K562 (cell line): ENCODE results near the gene SLC8A2. TPM values are rescaled to one million over a fixed set of nuclear protein-coding genes. Genes with fewer than 3 reads are reported as not detected.
A peak's percentile ranks its signal among the peaks of the same experiment; 100 is the strongest.
"Not testable (repeated sequence)": the region's sequence is repeated elsewhere in the genome, so short reads cannot be mapped to it uniquely, and the experiment has no call there.

Experiments used
- ATAC-seq: fragments of 200-7000 bp; cut with Tn5 transposase; 3 replicates; pipeline ENCODE4 v1.9.1; 2020; ENCODE audit warnings: moderate library complexity
- BruUV-seq: library from RNA; stranded (reverse); fragments of 400-500 nt; replicated peaks from 2 replicates; lab custom pipeline; 2021; lab: Mats Ljungman, UMichigan
- CTCF ChIA-PET: fragments of 300-600 bp; formaldehyde crosslinking; extraction: SDS; loops from one replicate; lab custom pipeline; 2021; ENCODE audit warnings: low intra/inter-chr PET ratio; lab: Yijun Ruan, JAX
- POLR2A ChIA-PET: fragments of 300-600, 350-650 bp; sonication (Branson Sonifier 250); formaldehyde crosslinking; extraction: SDS; loops from one replicate; lab custom pipeline; 2021; ENCODE audit warnings: antibody characterized with exemption, inconsistent platforms; lab: Yijun Ruan, JAX
- DNase-seq, 4 experiments: peaks; one replicate each; pipeline versions ENCODE4 v3.0.0 to v3.0.0-alpha.2; 2011 to 2018; ENCODE audit warnings: low spot score in 3 of 4, mixed read lengths in 3 of 4; ENCODE audit errors: extremely low read depth in 1 of 4
- FAIRE-seq: peaks from 2 replicates; lab custom pipeline; 2011; peaks lifted over from hg19 to GRCh38; lab: Jason Lieb, UNC
- H2AFZ ChIP-seq: 2 replicates; pipeline ENCODE4 v1.6.0; 2011; ENCODE audit warnings: low read depth, low read length, control low read depth, inconsistent platforms
- H3K27ac ChIP-seq: fragments of 200-600 bp; 3 replicates; pipeline ENCODE4 v1.8.0; 2011; ENCODE audit warnings: low read depth, mild to moderate bottlenecking, control low read depth, inconsistent platforms, low read length, moderate library complexity, mixed read lengths; ENCODE audit errors: extremely low read depth
- H3K27me3 ChIP-seq, 2 experiments: fragments of 300-600 bp in 1 of 2; 2 replicates in 1 of 2; 3 replicates in 1 of 2; pipeline versions ENCODE4 v1.6.0 to v1.8.0; 2011; ENCODE audit warnings: inconsistent platforms in 2 of 2, low read length in 2 of 2, mild to moderate bottlenecking in 1 of 2, mixed read lengths in 1 of 2, moderate library complexity in 1 of 2; ENCODE audit not compliant: control insufficient read depth in 2 of 2, insufficient read depth in 2 of 2
- H3K36me3 ChIP-seq: fragments of 300-600 bp; 3 replicates; pipeline ENCODE4 v1.8.0; 2011; ENCODE audit warnings: mild to moderate bottlenecking, low read length, inconsistent platforms; ENCODE audit not compliant: control insufficient read depth, insufficient read depth
- H3K4me1 ChIP-seq, 2 experiments: fragments of 200-600 bp in 1 of 2; replicated peaks in 1 of 2; 2 replicates in 1 of 2; 3 replicates in 1 of 2; pipeline versions ENCODE4 v1.5.1 to v1.8.0; 2011; ENCODE audit warnings: inconsistent platforms in 2 of 2, low read length in 2 of 2, mild to moderate bottlenecking in 1 of 2, mixed read lengths in 1 of 2, moderate library complexity in 1 of 2; ENCODE audit not compliant: control insufficient read depth in 2 of 2, insufficient read depth in 2 of 2
- H3K4me2 ChIP-seq: 2 replicates; pipeline ENCODE4 v1.6.1; 2011; ENCODE audit warnings: low read length, control low read depth, inconsistent platforms, mixed read lengths; ENCODE audit not compliant: insufficient read depth
- H3K4me3 ChIP-seq: fragments of 200-600 bp; sonication (generic), shearing (Covaris generic); 2 replicates; pipeline ENCODE4 v1.5.1; 2016; ENCODE audit warnings: control low read depth, inconsistent platforms
- H3K79me2 ChIP-seq: fragments of 200-600 bp; 3 replicates; pipeline ENCODE4 v1.8.0; 2011; ENCODE audit warnings: low read length, inconsistent platforms; ENCODE audit not compliant: control insufficient read depth, insufficient read depth
- H3K9ac ChIP-seq, 2 experiments: 2 replicates each; pipeline versions ENCODE4 v1.6.0 to v1.6.1; 2011; ENCODE audit warnings: low read depth in 2 of 2, low read length in 2 of 2, control low read depth in 1 of 2, inconsistent platforms in 1 of 2, mild to moderate bottlenecking in 1 of 2, mixed read lengths in 1 of 2; ENCODE audit not compliant: insufficient read depth in 1 of 2
- H3K9me1 ChIP-seq: one replicate; pipeline ENCODE4 v1.6.0; 2011; ENCODE audit warnings: inconsistent platforms, mild to moderate bottlenecking, low read length, moderate library complexity; ENCODE audit not compliant: control insufficient read depth, insufficient read depth
- H3K9me3 ChIP-seq: replicated peaks from 2 replicates; pipeline ENCODE4 v1.5.1; 2011; ENCODE audit warnings: low read depth, low read length, inconsistent platforms; ENCODE audit not compliant: control insufficient read depth, insufficient read depth
- H4K20me1 ChIP-seq: replicated peaks from 2 replicates; pipeline ENCODE4 v1.6.1; 2011; ENCODE audit warnings: low read length, inconsistent platforms, mixed read lengths; ENCODE audit not compliant: control insufficient read depth, insufficient read depth
- ZNF121 ChIP-seq: sonication (generic); formaldehyde crosslinking; conservative IDR thresholded peaks from 2 replicates; pipeline ENCODE4 v1.8.0; 2022; ENCODE audit warnings: missing genetic modification reagents
- WGBS: fragments of 100-300 bp; shearing (Covaris generic); methylation state at CpG from one replicate; pipeline ENCODE4 v1.1.6; 2016; ENCODE audit warnings: low coverage, mixed read lengths; ENCODE audit not compliant: insufficient coverage; ENCODE audit errors: missing lambda C conversion rate; 5-methylcytosine and 5-hydroxymethylcytosine counted together
- in situ Hi-C: fragments of 300-500 bp; cut with MboI; formaldehyde crosslinking; loops from 4 replicates; pipeline ENCODE4 v1.15.0; 2018; ENCODE audit warnings: inconsistent platforms, mixed read lengths
- intact Hi-C: fragments of 100-400 bp; cut with micrococcal nuclease; formaldehyde crosslinking; loops from 2 replicates; pipeline ENCODE4 v1.14.2; 2022
- polyA plus RNA-seq, 8 experiments: library from polyadenylated mRNA; depleted of rRNA in 4 of 8; stranded (reverse) in 5 of 8; unstranded in 3 of 8; fragments of >200 nt; fragmentation: Nextera tagmentation in 2 of 8; fragmentation: Illumina TruSeq in 1 of 8; extraction: Ambion mirVana in 2 of 8; extraction: Trizol in 1 of 8; gene quantifications; 2 replicates each; pipeline versions ENCODE4 v1.2.1 to v1.2.3, GENCODE V29; 2011 to 2014; ENCODE audit warnings: inconsistent platforms in 1 of 8, missing spikeins in 1 of 8
- total RNA-seq, 7 experiments: library from RNA; depleted of rRNA in 6 of 7; stranded (reverse); fragments of >200 nt in 6 of 7; fragmentation: Illumina TruSeq in 2 of 7; extraction: Trizol in 2 of 7; gene quantifications; 2 replicates each; pipeline versions ENCODE4 v1.2.1 to v1.2.3, GENCODE V29; 2011 to 2021; ENCODE audit warnings: low replicate concordance in 1 of 7

The SLC8A2 gene
- total and polyA plus RNA-seq, 9 of the 15 experiments (the other 6 are each of a cell fraction or from before 2014, with no cell fraction given): 0.07 to 0.66 (median 0.24) TPM; not detected in 3

DNA sequence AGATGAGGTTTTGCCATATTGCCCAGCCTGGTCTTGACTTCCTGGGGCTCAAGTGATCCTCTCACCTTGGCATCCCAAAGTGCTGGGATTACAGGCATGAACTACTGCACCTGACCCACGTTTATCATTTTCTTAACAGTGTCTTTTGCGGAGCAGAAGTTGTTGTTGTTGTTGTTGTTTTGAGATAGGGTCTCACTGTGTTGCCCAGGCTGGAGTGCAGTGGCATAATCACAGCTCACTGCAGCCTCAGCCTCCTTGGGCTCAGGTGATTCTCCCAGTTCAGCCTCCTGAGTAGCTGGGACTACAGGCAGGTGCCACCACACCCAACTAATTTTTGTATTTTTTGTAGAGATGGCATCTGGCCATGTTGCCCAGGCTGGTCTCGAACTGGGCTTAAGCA, 84.1 kb downstream of the SLC8A2 start:
- H3K4me3 ChIP-seq, H3K27ac ChIP-seq, in situ Hi-C loops, H3K9me1 ChIP-seq, H3K9ac ChIP-seq, H3K79me2 ChIP-seq, FAIRE-seq, H2AFZ ChIP-seq, intact Hi-C loops, H3K9me3 ChIP-seq, H3K36me3 ChIP-seq, ATAC-seq, H3K4me2 ChIP-seq, H4K20me1 ChIP-seq, BruUV-seq, CTCF ChIA-PET, H3K4me1 ChIP-seq, DNase-seq: not testable (repeated sequence)
- H3K27me3 ChIP-seq: peaks cover 3 to 16% of the 10 kb centered on the region in 2 experiments; a peak in 4 of 5 replicates
- TF ChIP-seq ZNF121 (CRISPR knock-in tag): peak; percentile 90
- 0% methylated on average over 3 of the region's 3 CpGs for WGBS
- POLR2A ChIA-PET: interaction anchor here (1.0 kb wide), 1 partner anchor 23 kb away, joined by 3 read pairs; no protein-coding TSS in a partner anchor

DNA sequence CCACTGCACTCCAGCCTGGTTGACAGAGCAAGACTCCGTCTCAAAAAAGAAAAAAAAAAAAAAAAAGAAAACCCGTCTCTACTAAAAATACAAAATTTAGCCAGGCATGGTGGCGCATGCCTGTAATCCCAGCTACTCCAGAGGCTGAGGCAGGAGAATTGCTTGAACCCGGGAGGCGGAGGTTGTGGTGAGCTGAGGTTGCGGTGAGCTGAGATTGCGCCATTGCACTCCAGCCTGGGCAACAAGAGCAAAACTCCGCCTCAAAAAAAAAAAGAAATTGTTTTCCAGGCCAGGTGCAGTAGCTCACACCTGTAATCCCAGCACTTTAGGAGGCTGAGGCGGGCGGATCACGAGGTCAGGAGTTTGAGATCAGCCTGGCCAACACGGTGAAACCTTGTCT, 85.1 kb downstream of the SLC8A2 start:
- ATAC-seq, intact Hi-C loops, H3K79me2 ChIP-seq, H3K4me1 ChIP-seq, H3K4me3 ChIP-seq, H3K27me3 ChIP-seq, H3K9me1 ChIP-seq, H3K9me3 ChIP-seq, H2AFZ ChIP-seq, DNase-seq, FAIRE-seq, CTCF ChIA-PET, H3K27ac ChIP-seq, BruUV-seq, H3K36me3 ChIP-seq, in situ Hi-C loops, H4K20me1 ChIP-seq, H3K9ac ChIP-seq, H3K4me2 ChIP-seq: not testable (repeated sequence)
- POLR2A ChIA-PET: interaction anchor here (0.6 kb wide), 2 partner anchors 111 to 159 kb away, joined by 3 read pairs; no protein-coding TSS in a partner anchor
- 28% methylated on average over 10 of the region's 12 CpGs for WGBS
